SU-DHL-6 (cell line): Measurements from ENCODE around the gene FFAR3.

ENCODE experiments used
- EZH2phosphoT487 ChIP-seq: fragments of 200-600 bp; sonication (generic), shearing (Covaris generic); conservative IDR thresholded peaks from 2 replicates; pipeline ENCODE4 v1.6.1; 2018; ENCODE audit warnings: mild to moderate bottlenecking, antibody characterized with exemption, low read length, moderate library complexity, mixed read lengths
- TF ChIP-seq, protein P1 (sequence below): fragments of 200-600 bp; sonication (generic); IDR thresholded peaks from one replicate; pipeline ENCODE4 v1.5.1; 2017; ENCODE audit warnings: antibody characterized with exemption, mild to moderate bottlenecking, low read length, moderate library complexity; ENCODE audit not compliant: insufficient read depth, poor library complexity, severe bottlenecking

DNA sequence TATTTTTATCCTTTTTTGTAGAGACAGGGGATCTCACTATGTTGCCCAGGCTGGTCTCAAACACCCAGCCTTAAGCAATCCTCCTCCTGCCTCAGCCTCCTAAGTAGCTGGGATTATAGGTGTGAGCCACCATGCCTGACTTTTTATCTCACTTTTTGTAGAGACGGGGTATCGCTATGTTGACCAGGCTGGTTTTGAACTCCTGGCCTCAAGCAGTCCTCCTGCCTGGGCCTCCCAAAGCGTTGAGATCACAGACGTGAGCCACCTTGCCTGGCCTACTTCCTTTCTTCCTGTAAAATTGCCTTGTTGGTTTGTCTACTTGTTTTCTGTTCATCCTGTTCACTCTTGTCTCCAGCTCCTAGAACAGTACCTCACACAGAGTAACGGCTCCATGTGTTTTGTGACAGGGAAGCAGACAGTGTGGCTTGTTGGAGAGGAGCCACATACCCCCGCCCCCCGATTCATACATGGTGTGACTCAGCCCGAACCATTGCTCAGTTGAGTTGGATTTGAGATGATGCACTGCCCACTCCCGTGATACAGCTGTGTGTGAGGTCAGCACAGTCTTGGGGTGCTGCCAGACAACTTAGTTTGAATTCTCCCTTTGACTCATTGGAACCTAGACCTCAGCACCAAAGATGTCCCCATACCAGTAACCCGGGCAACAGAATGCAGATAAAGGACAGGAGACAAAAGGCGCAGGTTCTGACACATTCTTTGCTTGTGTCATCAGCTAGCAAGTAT, 46.8 kb downstream of the FFAR3 start:
- TF ChIP-seq EZH2phosphoT487 = no peak
- TF ChIP-seq, protein P1, sequence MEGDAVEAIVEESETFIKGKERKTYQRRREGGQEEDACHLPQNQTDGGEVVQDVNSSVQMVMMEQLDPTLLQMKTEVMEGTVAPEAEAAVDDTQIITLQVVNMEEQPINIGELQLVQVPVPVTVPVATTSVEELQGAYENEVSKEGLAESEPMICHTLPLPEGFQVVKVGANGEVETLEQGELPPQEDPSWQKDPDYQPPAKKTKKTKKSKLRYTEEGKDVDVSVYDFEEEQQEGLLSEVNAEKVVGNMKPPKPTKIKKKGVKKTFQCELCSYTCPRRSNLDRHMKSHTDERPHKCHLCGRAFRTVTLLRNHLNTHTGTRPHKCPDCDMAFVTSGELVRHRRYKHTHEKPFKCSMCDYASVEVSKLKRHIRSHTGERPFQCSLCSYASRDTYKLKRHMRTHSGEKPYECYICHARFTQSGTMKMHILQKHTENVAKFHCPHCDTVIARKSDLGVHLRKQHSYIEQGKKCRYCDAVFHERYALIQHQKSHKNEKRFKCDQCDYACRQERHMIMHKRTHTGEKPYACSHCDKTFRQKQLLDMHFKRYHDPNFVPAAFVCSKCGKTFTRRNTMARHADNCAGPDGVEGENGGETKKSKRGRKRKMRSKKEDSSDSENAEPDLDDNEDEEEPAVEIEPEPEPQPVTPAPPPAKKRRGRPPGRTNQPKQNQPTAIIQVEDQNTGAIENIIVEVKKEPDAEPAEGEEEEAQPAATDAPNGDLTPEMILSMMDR = no peak
